Ishikawa (cell line): ENCODE data around the gene CARD11.

Experiments
- CEBPB ChIP-seq: IDR thresholded peaks from 2 replicates; pipeline ENCODE4 v1.6.1; 2012
- CREB1 ChIP-seq: IDR thresholded peaks from 2 replicates; pipeline ENCODE4 v1.6.1; 2012; ENCODE audit warnings: low read depth
- EGR1 ChIP-seq: IDR thresholded peaks from 2 replicates; pipeline ENCODE4 v1.6.1; 2012
- EP300 ChIP-seq: IDR thresholded peaks from 2 replicates; pipeline ENCODE4 v1.6.1; 2012; ENCODE audit warnings: borderline replicate concordance
- FOXM1 ChIP-seq: IDR thresholded peaks from 2 replicates; pipeline ENCODE4 v1.6.1; 2012; ENCODE audit warnings: low read depth, borderline replicate concordance
- NFIC ChIP-seq: IDR thresholded peaks from 2 replicates; pipeline ENCODE4 v1.6.1; 2012
- RAD21 ChIP-seq: IDR thresholded peaks from 2 replicates; pipeline ENCODE4 v1.6.1; 2012; ENCODE audit warnings: low read depth
- TAF1 ChIP-seq: IDR thresholded peaks from 2 replicates; pipeline ENCODE4 v1.6.1; 2012; ENCODE audit warnings: low read depth, mild to moderate bottlenecking
- TCF12 ChIP-seq: IDR thresholded peaks from 2 replicates; pipeline ENCODE4 v1.6.1; 2012; ENCODE audit warnings: low read depth
- TEAD4 ChIP-seq: IDR thresholded peaks from 2 replicates; pipeline ENCODE4 v1.6.1; 2012
- ZBTB7A ChIP-seq: IDR thresholded peaks from 2 replicates; pipeline ENCODE4 v1.6.1; 2012; ENCODE audit warnings: low read depth
- TF ChIP-seq, protein P1 (sequence below): IDR thresholded peaks from 2 replicates; pipeline ENCODE4 v1.6.1; 2012; ENCODE audit warnings: low read depth, mild to moderate bottlenecking
- TF ChIP-seq, protein P2 (sequence below): IDR thresholded peaks from 2 replicates; pipeline ENCODE4 v1.6.1; 2012

DNA sequence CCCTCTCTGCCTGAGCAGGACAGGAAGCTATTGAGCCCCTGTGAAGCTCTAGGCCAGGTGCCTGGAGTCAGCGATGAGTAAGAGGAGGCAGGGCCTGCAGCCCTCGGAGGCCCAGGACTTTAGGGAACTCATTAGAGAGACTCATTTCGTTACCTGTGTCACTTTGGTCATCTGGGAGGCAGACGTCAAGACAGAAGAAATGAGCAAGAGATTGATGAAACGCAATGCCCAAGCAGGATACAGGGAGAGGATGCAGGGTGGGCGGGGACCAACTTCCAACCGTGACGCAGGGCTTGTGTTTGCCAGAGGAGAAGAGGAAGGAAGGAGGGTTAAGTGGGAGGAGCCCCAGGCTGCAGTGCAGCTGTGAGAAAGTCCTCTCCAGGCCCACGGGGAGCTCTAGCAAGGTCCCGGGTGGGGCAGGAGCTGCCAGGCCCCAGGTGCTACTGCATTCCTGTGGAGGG lies 173.2 kb downstream of the CARD11 start:
- no peak for TF ChIP-seq CEBPB
- TF ChIP-seq TAF1: no peak
- no peak for TF ChIP-seq CREB1
- no peak for TF ChIP-seq TCF12
- TF ChIP-seq EGR1: no peak
- TF ChIP-seq EP300: no peak
- TF ChIP-seq, protein P1, sequence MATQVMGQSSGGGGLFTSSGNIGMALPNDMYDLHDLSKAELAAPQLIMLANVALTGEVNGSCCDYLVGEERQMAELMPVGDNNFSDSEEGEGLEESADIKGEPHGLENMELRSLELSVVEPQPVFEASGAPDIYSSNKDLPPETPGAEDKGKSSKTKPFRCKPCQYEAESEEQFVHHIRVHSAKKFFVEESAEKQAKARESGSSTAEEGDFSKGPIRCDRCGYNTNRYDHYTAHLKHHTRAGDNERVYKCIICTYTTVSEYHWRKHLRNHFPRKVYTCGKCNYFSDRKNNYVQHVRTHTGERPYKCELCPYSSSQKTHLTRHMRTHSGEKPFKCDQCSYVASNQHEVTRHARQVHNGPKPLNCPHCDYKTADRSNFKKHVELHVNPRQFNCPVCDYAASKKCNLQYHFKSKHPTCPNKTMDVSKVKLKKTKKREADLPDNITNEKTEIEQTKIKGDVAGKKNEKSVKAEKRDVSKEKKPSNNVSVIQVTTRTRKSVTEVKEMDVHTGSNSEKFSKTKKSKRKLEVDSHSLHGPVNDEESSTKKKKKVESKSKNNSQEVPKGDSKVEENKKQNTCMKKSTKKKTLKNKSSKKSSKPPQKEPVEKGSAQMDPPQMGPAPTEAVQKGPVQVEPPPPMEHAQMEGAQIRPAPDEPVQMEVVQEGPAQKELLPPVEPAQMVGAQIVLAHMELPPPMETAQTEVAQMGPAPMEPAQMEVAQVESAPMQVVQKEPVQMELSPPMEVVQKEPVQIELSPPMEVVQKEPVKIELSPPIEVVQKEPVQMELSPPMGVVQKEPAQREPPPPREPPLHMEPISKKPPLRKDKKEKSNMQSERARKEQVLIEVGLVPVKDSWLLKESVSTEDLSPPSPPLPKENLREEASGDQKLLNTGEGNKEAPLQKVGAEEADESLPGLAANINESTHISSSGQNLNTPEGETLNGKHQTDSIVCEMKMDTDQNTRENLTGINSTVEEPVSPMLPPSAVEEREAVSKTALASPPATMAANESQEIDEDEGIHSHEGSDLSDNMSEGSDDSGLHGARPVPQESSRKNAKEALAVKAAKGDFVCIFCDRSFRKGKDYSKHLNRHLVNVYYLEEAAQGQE: no peak
- TF ChIP-seq TEAD4: no peak
- TF ChIP-seq NFIC: no peak
- TF ChIP-seq, protein P2, sequence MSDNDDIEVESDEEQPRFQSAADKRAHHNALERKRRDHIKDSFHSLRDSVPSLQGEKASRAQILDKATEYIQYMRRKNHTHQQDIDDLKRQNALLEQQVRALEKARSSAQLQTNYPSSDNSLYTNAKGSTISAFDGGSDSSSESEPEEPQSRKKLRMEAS: no peak
- no peak for TF ChIP-seq RAD21
- no peak for TF ChIP-seq ZBTB7A
- TF ChIP-seq FOXM1: no peak
